ENCODE measurements around the gene FADS6.

- TF ChIP-seq POLR2AphosphoS5 (IDR thresholded peaks at IDR 0.05; ENCODE audit: low read depth) (no peak), CTCF (conservative IDR thresholded peaks at IDR 0.05; ENCODE audit: low read depth in 2 of 2) (no peak), ETS1 (IDR thresholded peaks at IDR 0.05) (no peak), EZH2phosphoT487 (IDR thresholded peaks at IDR 0.05; ENCODE audit: unreplicated experiment) (no peak), REST (IDR thresholded peaks at IDR 0.05; ENCODE audit: unreplicated experiment) (no peak), CREB1 (CRISPR knock-in tag; IDR thresholded peaks at IDR 0.05; ENCODE audit: low read depth) (no peak), EZH2 (IDR thresholded peaks at IDR 0.05; ENCODE audit: low read depth, unreplicated experiment) (no peak)
Measured at GRCh38 chr17:74846621-74847020, 46.8 kb downstream of the FADS6 start.

Data from GM23338 (cell line).